ENCODE measurements around the gene VEGFC. TPM values are rescaled to one million over a fixed set of nuclear protein-coding genes. Genes with fewer than 3 reads are reported as not detected.
A peak's percentile ranks its signal among the peaks of the same experiment; 100 is the strongest.

VEGFC gene
- total RNA-seq, 4 donors from 2014 or later: 34.4 to 58.7 (median 43.0) TPM

GRCh38 chr4:176798540-176798939 is 5.8 kb upstream of the VEGFC start:
- H3K36me3 ChIP-seq: no peaks in the 10 kb centered on the region
- peaks cover 15% of the 10 kb centered on the region in 2 donors for H3K4me1 ChIP-seq
- intact Hi-C loops (cut with DNase I): no loop called here
- 72 to 78% methylated on average over 1 of the region's 1 CpG for WGBS, 2 donors
- no peaks in the 10 kb centered on the region for H3K27me3 ChIP-seq
- H3K27ac ChIP-seq: no peak overlapping the region
- no peak overlapping the region for H3K4me3 ChIP-seq (replicated peaks in 1 of 3)
- TF ChIP-seq POLR2A (IDR thresholded peaks at IDR 0.05): no peak
- no peak for TF ChIP-seq CTCF (IDR thresholded peaks at IDR 0.05)
- no peaks in the 10 kb centered on the region for H3K9me3 ChIP-seq
- DNase-seq: no peak

GRCh38 chr4:176795441-176795840 is 2.7 kb upstream of the VEGFC start:
- Histone ChIP-seq H3K4me1 (peaks cover 22% of the 10 kb centered on the region in 2 donors), H3K9me3 (no peaks in the 10 kb centered on the region), H3K4me3 (replicated peaks in 1 of 3) (no peak overlapping the region), H3K27ac (peak overlapping the region; percentile 85 to 99 (median 93)), H3K36me3 (no peaks in the 10 kb centered on the region), H3K27me3 (no peaks in the 10 kb centered on the region)
- WGBS, 2 donors: 36 to 57% methylated on average over 1 of the region's 1 CpG
- peak; percentile 64 to 69 for DNase-seq
- no peak for TF ChIP-seq POLR2A (IDR thresholded peaks at IDR 0.05)
- intact Hi-C loops (cut with DNase I): no loop called here

- no peak for TF ChIP-seq CTCF (IDR thresholded peaks at IDR 0.05)
- TF ChIP-seq POLR2A (IDR thresholded peaks at IDR 0.05): peak in 1 of 2 donors; percentile 39
- H3K4me3 ChIP-seq (replicated peaks in 1 of 3): no peak overlapping the region
- intact Hi-C loops (cut with DNase I): loop anchor here (5.0 kb wide), 1 partner anchor 412 kb away; no protein-coding TSS in a partner anchor
These were observed 1.9 kb upstream of the VEGFC start for GRCh38 chr4:176794651-176795050.

GRCh38 chr4:176794151-176794550 is 1.4 kb upstream of the VEGFC start:
- no peaks in the 10 kb centered on the region for H3K9me3 ChIP-seq
- intact Hi-C loops (cut with DNase I): loop anchor here (5.0 kb wide), 1 partner anchor 412 kb away; no protein-coding TSS in a partner anchor
- H3K4me1 ChIP-seq: peaks cover 22% of the 10 kb centered on the region in 2 donors
- H3K27ac ChIP-seq: peak overlapping the region; percentile 83 to 99 (median 93)
- H3K4me3 ChIP-seq (replicated peaks in 1 of 3): no peak overlapping the region
- no peaks in the 10 kb centered on the region for H3K27me3 ChIP-seq
- DNase-seq: no peak
- WGBS, 2 donors: 28 to 35% methylated on average over 4 of the region's 4 CpGs
- TF ChIP-seq POLR2A (IDR thresholded peaks at IDR 0.05) (no peak), CTCF (IDR thresholded peaks at IDR 0.05) (no peak)
- no peaks in the 10 kb centered on the region for H3K36me3 ChIP-seq

More at GRCh38 chr4:176794651-176795050, 1.9 kb upstream of the VEGFC start:
- peak; percentile 41 to 48 for DNase-seq
- H3K9me3 ChIP-seq: no peaks in the 10 kb centered on the region
- H3K27ac ChIP-seq: peak overlapping the region; percentile 85 to 99 (median 93)
- no peaks in the 10 kb centered on the region for H3K36me3 ChIP-seq
- peaks cover 22% of the 10 kb centered on the region in 2 donors for H3K4me1 ChIP-seq
- 38 to 51% methylated on average over 1 of the region's 1 CpG for WGBS, 2 donors
- H3K27me3 ChIP-seq: no peaks in the 10 kb centered on the region

- intact Hi-C loops (cut with DNase I): loop anchor here (5.0 kb wide), 1 partner anchor 411 kb away; no protein-coding TSS in a partner anchor
- H3K9me3 ChIP-seq: no peaks in the 10 kb centered on the region
- H3K4me1 ChIP-seq: peaks cover 22 to 28% of the 10 kb centered on the region in 2 donors
- DNase-seq: no peak
- H3K4me3 ChIP-seq (replicated peaks in 1 of 3): peak overlapping the region in 2 of 3 donors; percentile 5 to 34
- no peaks in the 10 kb centered on the region for H3K27me3 ChIP-seq
- H3K36me3 ChIP-seq: no peaks in the 10 kb centered on the region
- TF ChIP-seq CTCF (IDR thresholded peaks at IDR 0.05) (no peak), POLR2A (IDR thresholded peaks at IDR 0.05) (no peak)
- WGBS, 2 donors: 10 to 12% methylated on average over 18 to 19 of the region's 24 CpGs
- H3K27ac ChIP-seq: peak overlapping the region; percentile 83 to 99 (median 93)
These were observed 411 bp upstream of the VEGFC start for GRCh38 chr4:176793060-176793605.
